ENCODE results near the gene HOXC6. TPM values are rescaled to one million over a fixed set of nuclear protein-coding genes. Genes with fewer than 3 reads are reported as not detected.

Gene HOXC6
- total and polyA plus RNA-seq, 2 experiments from 2014 or later: not detected

DNA sequence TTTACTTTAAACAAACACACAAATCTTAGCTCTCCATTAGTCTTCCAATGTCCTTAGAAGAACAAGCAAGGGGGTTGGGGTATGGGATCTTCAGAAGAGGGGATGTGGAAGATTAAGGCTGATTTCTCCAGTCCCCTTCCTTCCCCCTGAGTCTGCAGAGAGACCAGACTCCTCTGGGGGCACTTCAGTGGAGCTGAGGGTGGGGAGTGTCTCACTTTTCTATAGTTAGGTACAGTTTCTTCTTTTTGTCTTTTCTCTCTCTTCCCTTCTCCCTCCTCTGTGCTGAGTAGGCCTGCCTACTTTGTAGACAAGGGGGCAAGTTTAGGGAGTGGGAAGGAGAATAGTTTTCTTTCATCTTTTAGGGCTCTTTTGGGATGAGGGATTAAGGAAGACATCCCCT lies 27.9 kb downstream of the HOXC6 start:
- no peak for DNase-seq (ENCODE audit: low read depth in 1 of 2, low spot score in 1 of 2)
- Histone ChIP-seq H3K9me3 (ENCODE audit: low read depth) (no peaks in the 10 kb centered on the region), H3K4me1 (ENCODE audit: low read depth) (no peaks in the 10 kb centered on the region), H3K36me3 (no peaks in the 10 kb centered on the region), H3K27ac (no peak overlapping the region), H3K4me3 (no peak overlapping the region), H3K27me3 (peaks cover 100% of the 10 kb centered on the region)
- TF ChIP-seq, protein P1, sequence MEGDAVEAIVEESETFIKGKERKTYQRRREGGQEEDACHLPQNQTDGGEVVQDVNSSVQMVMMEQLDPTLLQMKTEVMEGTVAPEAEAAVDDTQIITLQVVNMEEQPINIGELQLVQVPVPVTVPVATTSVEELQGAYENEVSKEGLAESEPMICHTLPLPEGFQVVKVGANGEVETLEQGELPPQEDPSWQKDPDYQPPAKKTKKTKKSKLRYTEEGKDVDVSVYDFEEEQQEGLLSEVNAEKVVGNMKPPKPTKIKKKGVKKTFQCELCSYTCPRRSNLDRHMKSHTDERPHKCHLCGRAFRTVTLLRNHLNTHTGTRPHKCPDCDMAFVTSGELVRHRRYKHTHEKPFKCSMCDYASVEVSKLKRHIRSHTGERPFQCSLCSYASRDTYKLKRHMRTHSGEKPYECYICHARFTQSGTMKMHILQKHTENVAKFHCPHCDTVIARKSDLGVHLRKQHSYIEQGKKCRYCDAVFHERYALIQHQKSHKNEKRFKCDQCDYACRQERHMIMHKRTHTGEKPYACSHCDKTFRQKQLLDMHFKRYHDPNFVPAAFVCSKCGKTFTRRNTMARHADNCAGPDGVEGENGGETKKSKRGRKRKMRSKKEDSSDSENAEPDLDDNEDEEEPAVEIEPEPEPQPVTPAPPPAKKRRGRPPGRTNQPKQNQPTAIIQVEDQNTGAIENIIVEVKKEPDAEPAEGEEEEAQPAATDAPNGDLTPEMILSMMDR (IDR thresholded peaks at IDR 0.05; ENCODE audit: low read depth, low read length): no peak

DNA sequence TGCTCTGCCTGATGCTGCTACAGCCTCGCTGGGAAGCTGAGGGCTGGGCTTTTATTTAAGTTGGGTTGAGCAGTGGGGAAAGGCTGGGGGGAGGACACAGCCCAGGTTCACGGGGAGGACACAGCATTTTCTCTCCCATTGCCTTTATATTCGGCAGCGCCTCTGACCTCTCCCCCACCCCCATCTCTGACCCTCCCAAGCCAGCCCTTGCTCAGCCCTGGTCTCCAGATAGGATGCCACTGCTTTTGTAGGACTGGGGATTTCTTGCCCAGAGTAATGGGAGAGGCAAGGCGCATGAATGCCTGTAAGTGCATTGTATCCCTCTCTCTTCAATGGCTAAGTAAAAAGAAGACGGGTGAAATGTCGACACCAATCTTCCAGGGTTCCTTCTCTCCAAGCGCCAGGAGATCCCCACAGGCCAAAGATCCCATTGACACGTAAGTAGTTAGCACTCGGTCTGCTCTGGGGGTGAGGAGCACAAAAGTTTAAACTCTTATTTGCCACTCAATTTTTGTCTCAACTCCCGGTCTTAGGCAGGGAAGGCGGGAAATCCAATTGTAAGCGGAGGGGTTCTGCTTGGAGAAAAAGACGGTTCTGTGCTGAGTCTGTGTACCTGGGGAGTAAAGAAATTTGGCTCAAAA lies 30.0 kb downstream of the HOXC6 start:
- no peaks in the 10 kb centered on the region for H3K36me3 ChIP-seq
- H3K27ac ChIP-seq: no peak overlapping the region
- peaks cover 100% of the 10 kb centered on the region for H3K27me3 ChIP-seq
- DNase-seq (ENCODE audit: low read depth in 1 of 2, low spot score in 1 of 2): no peak
- H3K4me1 ChIP-seq (ENCODE audit: low read depth): no peaks in the 10 kb centered on the region
- no peaks in the 10 kb centered on the region for H3K9me3 ChIP-seq (ENCODE audit: low read depth)
- TF ChIP-seq, protein P1 (IDR thresholded peaks at IDR 0.05; ENCODE audit: low read depth, low read length): no peak
- no peak overlapping the region for H3K4me3 ChIP-seq

GRCh38 chr12:54059668-54060067 lies 31.4 kb downstream of the HOXC6 start:
- peaks cover 100% of the 10 kb centered on the region for H3K27me3 ChIP-seq
- H3K4me3 ChIP-seq: no peak overlapping the region
- H3K27ac ChIP-seq: no peak overlapping the region
- no peaks in the 10 kb centered on the region for H3K4me1 ChIP-seq (ENCODE audit: low read depth)
- H3K36me3 ChIP-seq: no peaks in the 10 kb centered on the region
- no peak for DNase-seq (ENCODE audit: low read depth in 1 of 2, low spot score in 1 of 2)
- no peaks in the 10 kb centered on the region for H3K9me3 ChIP-seq (ENCODE audit: low read depth)
- TF ChIP-seq, protein P1 (IDR thresholded peaks at IDR 0.05; ENCODE audit: low read depth, low read length): no peak

GRCh38 chr12:54060174-54060974 lies 32.1 kb downstream of the HOXC6 start:
- no peak for DNase-seq (ENCODE audit: low read depth in 1 of 2, low spot score in 1 of 2)
- Histone ChIP-seq H3K4me1 (ENCODE audit: low read depth) (no peaks in the 10 kb centered on the region), H3K9me3 (ENCODE audit: low read depth) (no peaks in the 10 kb centered on the region), H3K4me3 (no peak overlapping the region), H3K27ac (no peak overlapping the region), H3K27me3 (peaks cover 100% of the 10 kb centered on the region), H3K36me3 (no peaks in the 10 kb centered on the region)
- TF ChIP-seq, protein P1 (IDR thresholded peaks at IDR 0.05; ENCODE audit: low read depth, low read length): no peak

DNA sequence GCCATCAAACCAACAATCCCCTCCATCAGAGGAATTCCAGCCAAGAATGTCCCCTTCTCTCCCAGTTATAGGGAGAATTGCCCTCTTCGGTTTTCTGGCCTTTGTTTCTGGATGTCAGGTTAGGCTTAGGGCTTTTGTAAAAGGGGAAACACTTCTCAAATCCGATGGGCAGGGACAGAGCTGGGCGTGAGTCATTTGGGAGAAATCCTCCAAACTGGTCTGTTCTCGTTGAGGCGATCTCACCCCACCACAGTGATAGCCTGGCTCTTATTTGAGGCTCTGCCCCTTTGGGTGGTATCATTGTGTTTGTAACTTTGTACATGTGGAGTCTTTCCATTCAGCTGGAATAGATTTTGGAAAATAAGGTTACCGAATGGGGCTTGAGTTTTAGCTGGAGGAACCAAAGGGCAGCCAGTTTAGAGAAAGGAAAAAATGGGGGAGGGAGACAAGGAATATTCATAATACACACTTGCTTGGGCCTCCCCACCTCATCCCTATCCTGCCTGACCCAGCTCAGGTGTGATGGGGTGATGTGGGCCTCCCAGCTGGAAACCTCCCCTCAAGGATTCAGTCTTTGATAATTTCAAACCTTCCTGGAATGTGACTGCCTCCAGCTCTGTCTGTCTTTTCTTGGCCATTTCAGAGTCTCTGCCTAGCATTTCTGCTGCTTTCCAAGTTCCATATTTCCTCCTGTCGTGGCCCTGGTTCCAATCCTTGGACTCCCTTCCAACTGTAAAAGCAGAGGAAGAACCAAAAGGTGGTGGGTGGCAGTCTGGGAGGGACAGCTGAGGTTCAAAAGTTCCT lies 32.9 kb downstream of the HOXC6 start:
- Histone ChIP-seq H3K36me3 (no peaks in the 10 kb centered on the region), H3K4me1 (ENCODE audit: low read depth) (no peaks in the 10 kb centered on the region), H3K4me3 (no peak overlapping the region), H3K27me3 (peaks cover 100% of the 10 kb centered on the region), H3K9me3 (ENCODE audit: low read depth) (no peaks in the 10 kb centered on the region), H3K27ac (no peak overlapping the region)
- TF ChIP-seq, protein P1 (IDR thresholded peaks at IDR 0.05; ENCODE audit: low read depth, low read length): no peak
- no peak for DNase-seq (ENCODE audit: low read depth in 1 of 2, low spot score in 1 of 2)

All from cardiac muscle cell (in vitro differentiated cells and primary cell).